Ishikawa (cell line): ENCODE measurements around the gene ALDH3B2.

ENCODE experiments used
- CEBPB ChIP-seq: IDR thresholded peaks from 2 replicates; pipeline ENCODE4 v1.6.1; 2012
- CREB1 ChIP-seq: IDR thresholded peaks from 2 replicates; pipeline ENCODE4 v1.6.1; 2012; ENCODE audit warnings: low read depth
- EP300 ChIP-seq: IDR thresholded peaks from 2 replicates; pipeline ENCODE4 v1.6.1; 2012; ENCODE audit warnings: borderline replicate concordance
- FOXM1 ChIP-seq: IDR thresholded peaks from 2 replicates; pipeline ENCODE4 v1.6.1; 2012; ENCODE audit warnings: low read depth, borderline replicate concordance
- MAX ChIP-seq: IDR thresholded peaks from 2 replicates; pipeline ENCODE4 v1.6.1; 2012
- NFIC ChIP-seq: IDR thresholded peaks from 2 replicates; pipeline ENCODE4 v1.6.1; 2012
- RAD21 ChIP-seq: IDR thresholded peaks from 2 replicates; pipeline ENCODE4 v1.6.1; 2012; ENCODE audit warnings: low read depth
- REST ChIP-seq: IDR thresholded peaks from 2 replicates; pipeline ENCODE4 v1.6.1; 2012; ENCODE audit warnings: low read depth, mild to moderate bottlenecking
- TAF1 ChIP-seq: IDR thresholded peaks from 2 replicates; pipeline ENCODE4 v1.6.1; 2012; ENCODE audit warnings: low read depth, mild to moderate bottlenecking
- TCF12 ChIP-seq: IDR thresholded peaks from 2 replicates; pipeline ENCODE4 v1.6.1; 2012; ENCODE audit warnings: low read depth
- TEAD4 ChIP-seq: IDR thresholded peaks from 2 replicates; pipeline ENCODE4 v1.6.1; 2012
- YY1 ChIP-seq: IDR thresholded peaks from 2 replicates; pipeline ENCODE4 v1.6.1; 2012; ENCODE audit warnings: low read depth
- ZBTB7A ChIP-seq: IDR thresholded peaks from 2 replicates; pipeline ENCODE4 v1.6.1; 2012; ENCODE audit warnings: low read depth
- TF ChIP-seq, protein P1 (sequence below): IDR thresholded peaks from 2 replicates; pipeline ENCODE4 v1.6.1; 2012

Gene ALDH3B2

DNA sequence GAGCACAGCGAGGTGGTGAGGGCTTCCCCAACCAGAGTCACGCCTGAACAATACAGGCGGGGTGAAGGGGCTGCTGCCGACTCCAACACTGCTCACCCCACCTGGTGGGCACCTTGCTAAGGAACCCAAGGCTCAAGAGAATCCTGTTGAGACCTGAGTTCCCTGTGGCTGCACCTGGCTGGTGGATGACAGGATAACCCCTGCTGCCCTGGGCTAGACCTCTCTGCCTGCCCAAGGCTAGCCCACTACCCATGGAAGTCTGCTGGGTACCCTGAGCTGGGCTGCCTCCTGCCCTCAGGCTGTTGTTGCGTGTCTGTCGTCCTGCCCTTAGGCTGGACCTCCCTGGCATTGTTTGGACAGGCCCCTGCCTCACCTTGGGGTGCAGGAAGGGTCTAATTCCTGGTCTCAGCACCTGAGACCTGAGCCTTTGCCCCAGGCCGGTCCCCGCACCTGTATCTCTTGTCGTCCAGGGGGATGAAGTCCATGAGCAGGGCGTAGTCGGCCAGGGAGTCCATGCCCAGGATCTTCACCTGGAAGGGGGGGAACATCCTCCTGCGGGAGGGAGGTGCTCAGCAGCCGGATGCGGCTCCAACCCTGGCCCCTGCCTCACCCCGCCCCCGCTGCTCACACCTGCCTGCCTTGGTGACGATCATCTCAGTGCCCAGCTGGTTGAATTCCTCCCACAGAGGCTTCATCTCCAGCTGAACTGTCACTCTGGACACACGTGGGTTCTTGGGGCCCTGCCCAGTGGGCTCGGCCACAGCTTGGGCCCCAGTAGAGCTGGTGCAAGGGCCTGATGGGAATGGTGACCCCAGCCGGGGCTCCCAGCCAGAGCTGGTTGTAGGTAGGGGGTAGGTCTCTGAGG is 39.8 kb downstream of the ALDH3B2 start:
- TF ChIP-seq NFIC, result no peak
- TF ChIP-seq CREB1, result no peak
- TF ChIP-seq, protein P1, sequence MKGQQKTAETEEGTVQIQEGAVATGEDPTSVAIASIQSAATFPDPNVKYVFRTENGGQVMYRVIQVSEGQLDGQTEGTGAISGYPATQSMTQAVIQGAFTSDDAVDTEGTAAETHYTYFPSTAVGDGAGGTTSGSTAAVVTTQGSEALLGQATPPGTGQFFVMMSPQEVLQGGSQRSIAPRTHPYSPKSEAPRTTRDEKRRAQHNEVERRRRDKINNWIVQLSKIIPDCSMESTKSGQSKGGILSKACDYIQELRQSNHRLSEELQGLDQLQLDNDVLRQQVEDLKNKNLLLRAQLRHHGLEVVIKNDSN, result no peak
- TF ChIP-seq FOXM1, result no peak
- no peak for TF ChIP-seq YY1
- TF ChIP-seq TAF1, result no peak
- TF ChIP-seq EP300, result no peak
- no peak for TF ChIP-seq ZBTB7A
- TF ChIP-seq CEBPB, result no peak
- no peak for TF ChIP-seq REST
- no peak for TF ChIP-seq MAX

DNA sequence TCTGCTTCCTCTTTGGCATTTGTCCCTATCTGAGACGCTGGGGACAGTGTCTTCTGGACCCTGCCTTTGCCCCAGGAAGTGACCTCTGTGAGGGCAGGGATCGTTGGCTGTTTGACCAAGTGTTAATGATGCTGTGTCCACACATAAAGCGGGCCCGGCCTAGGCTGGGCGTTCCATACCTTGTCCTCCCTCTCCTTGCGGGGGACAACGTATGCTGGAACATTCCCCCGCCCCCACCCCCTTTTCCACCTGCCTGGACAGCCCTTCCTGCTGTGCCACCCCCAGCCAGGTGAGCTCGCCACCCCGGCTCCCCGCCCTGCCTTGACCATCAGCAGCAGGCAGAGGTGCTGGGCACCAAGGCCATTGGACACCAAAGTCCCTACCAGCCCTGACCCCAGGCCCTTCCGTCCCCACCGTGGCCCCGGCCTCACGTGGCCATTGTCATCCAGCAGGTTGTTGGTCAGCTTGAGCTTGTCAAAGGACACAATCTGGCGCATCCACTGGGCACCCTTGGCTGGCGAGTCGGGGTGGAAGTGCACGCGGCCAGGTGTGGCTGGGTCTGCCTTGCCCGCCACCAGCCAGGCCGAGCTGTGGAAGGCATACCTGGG is 40.6 kb downstream of the ALDH3B2 start:
- TF ChIP-seq CREB1 (no peak), REST (no peak)

DNA sequence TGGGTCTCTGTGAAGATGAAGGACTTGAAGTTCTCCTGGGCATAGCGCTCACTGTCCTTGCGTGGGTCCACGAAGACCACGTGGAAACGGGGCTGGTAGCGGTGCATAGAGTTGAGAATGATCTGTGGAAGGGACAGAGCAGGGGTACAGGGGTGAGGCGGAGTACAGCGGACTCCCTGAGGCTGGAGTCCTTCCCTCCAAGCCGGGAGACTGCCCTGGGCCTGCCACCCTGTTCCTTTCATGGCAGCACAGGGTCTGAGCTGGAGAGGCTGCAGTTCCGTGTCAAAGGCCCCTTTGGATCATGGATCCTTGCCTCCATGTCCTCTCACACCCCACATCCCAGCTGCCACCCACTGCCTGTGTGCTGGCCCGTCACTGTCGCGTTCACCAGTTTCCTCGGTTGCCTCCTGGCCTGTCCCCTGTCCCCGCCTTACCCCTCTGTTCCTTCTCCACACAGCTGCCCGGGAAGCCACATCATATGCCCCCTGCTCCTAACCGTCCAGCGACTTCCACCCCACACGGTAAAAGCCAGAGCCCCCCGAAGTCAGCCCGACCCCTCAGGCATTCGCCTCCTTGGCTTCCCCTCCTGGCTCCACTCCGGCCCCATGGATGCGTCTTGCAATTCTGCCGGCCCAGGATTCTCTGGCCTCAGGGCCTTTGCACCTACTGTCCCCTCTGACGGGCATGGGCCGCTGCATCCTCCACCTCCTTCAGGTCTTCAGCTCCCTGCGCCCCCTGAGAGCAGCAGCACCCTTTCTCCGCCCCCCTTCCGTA is 41.3 kb downstream of the ALDH3B2 start:
- TF ChIP-seq, protein P1, result no peak

GRCh38 chr11:67632175-67632981 is 42.0 kb downstream of the ALDH3B2 start:
- no peak for TF ChIP-seq FOXM1
- no peak for TF ChIP-seq ZBTB7A
- no peak for TF ChIP-seq EP300
- TF ChIP-seq MAX, result no peak
- TF ChIP-seq CEBPB, result no peak
- TF ChIP-seq TEAD4, result no peak

DNA sequence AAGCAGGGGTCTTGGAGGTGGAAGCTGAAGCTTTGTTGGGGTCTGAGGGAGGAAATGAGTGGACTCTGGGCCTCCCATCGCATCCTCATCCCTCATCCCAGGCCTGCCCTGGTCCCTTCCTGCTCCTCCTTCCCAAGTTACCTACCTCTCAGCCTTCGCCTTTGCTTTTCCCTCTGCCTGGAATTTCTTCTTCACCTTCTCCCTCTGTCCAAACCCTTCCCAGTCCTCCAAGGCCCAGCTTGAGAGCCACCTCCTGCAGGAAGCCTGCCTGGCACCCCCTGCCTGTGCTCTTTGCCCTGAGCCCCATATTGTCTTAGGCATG is 42.6 kb downstream of the ALDH3B2 start:
- no peak for TF ChIP-seq TEAD4
- no peak for TF ChIP-seq CEBPB

DNA sequence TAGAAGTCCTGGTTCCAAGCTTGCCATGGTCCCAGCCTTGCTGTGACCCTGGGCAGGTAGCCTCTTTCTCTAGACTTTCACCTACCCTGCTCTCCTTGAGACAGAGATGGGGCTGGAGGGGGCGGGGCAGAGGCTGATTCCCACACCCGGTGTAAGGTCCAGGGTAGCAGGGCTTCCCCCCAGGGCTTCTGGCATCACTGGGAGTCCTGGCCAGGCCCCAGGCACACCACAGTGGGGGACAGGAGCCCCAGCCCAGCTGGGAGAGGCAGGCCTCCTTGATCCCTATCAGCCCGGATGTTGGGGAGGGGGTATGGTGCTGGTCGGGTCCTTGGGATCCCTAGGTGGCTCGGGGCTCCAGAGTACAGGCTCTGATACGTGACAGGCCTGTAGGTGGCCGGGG is 43.0 kb downstream of the ALDH3B2 start:
- TF ChIP-seq NFIC, result no peak
- no peak for TF ChIP-seq REST
- no peak for TF ChIP-seq FOXM1
- TF ChIP-seq RAD21, result no peak
- no peak for TF ChIP-seq CREB1
- TF ChIP-seq TEAD4, result no peak
- TF ChIP-seq TCF12, result no peak
- TF ChIP-seq TAF1, result no peak
